Measurements from ENCODE around the gene CHKA.

The CHKA gene

GRCh38 chr11:68122936-68123539 is 1.9 kb upstream of the CHKA start:
- Histone ChIP-seq H3K9me3 (replicated peaks; ENCODE audit: low read length) (no peaks in the 10 kb centered on the region), H3K36me3 (ENCODE audit: insufficient read depth, low read length) (no peaks in the 10 kb centered on the region), H3K9ac (ENCODE audit: low read depth, low read length) (no peak overlapping the region), H3K4me1 (ENCODE audit: control insufficient read depth, insufficient read depth, low read length) (peaks cover 10% of the 10 kb centered on the region), H3K4me3 (ENCODE audit: low read length) (no peak overlapping the region), H3K4me2 (ENCODE audit: low read length) (no peak overlapping the region), H3K27me3 (ENCODE audit: control insufficient read depth, insufficient read depth, low read length) (peaks cover 4% of the 10 kb centered on the region)

DNA sequence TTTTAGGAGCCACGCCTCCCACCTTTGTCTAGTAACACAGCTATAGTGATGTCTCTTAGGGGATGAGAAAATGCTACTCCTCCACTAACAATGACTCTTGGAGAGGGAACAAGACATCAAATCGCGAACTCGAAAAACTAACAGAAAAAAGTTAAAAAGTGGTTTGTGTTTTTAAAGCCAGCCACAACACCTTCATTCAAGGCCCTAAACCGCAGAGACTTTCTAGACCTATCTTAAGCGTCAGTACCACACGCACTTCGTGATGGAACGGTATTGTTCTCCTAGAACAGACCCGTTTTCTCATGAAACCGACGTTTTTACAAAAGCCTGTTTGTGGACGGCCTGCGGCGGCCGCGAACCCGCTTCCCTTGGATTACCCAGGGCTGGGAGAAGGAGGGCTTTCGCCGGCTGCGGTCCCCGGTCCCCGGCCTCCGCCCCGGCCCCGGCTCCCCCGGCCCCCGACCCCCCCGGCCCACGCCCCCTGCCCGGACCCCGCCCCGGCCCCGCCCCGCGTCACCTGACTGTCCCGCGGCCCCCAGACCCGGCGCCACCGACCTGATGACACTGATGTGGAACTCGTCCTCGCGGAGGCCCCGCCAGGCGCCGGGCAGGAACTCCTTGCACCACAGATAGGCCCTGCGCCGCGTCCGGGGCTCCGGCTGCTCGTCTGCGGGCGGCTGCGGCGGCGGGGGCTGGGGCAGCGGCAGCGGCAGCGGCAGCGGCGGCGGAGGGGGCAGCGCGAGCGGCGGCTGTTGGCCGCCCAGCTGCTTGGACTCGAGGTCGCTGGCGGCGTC is 718 bp downstream of the CHKA start:
- H3K27me3 ChIP-seq (ENCODE audit: control insufficient read depth, insufficient read depth, low read length), result peaks cover 4% of the 10 kb centered on the region
- no peaks in the 10 kb centered on the region for H3K36me3 ChIP-seq (ENCODE audit: insufficient read depth, low read length)
- no peaks in the 10 kb centered on the region for H3K9me3 ChIP-seq (replicated peaks; ENCODE audit: low read length)
- peak overlapping the region; percentile 94 for H3K4me2 ChIP-seq (ENCODE audit: low read length)
- H3K9ac ChIP-seq (ENCODE audit: low read depth, low read length), result peak overlapping the region; percentile 93
- H3K4me1 ChIP-seq (ENCODE audit: control insufficient read depth, insufficient read depth, low read length), result peaks cover 10% of the 10 kb centered on the region
- H3K4me3 ChIP-seq (ENCODE audit: low read length), result peak overlapping the region; percentile 82

DNA sequence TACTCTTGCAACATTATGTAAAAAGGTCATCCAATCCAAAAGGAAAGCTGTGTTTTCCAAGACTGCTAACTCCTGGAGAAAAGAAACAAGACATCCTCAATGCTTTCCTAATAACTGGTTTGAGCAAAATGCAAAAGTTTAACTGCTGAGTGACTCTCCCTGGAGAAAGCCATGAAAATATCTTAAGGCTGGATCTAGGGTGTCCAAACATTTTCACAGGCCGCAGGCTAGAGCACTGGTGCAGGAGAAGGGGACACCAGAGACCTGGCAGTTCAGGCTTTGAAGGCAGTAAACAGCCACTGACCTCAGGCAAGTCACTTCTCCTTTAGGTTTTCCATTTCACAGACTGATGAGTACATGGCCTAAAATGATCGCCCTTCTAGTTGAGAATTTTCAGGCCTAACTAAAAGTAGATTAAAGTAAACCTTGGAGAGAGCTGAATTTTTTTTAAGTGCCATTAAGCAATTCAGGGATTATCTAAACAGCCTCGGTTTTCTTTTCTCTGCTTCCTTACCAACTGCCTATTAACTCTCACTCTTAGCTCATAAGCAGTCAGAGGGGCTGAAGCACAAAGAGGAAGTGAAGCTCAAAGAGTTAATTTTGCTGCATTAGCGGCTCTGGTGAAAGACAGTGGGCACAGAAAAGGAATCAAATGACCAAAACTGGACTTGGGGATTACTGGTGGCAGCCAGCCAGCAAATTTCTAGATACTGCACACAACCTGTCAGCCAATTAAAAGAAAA is 2.3 kb downstream of the CHKA start:
- Histone ChIP-seq H3K9ac (ENCODE audit: low read depth, low read length) (no peak overlapping the region), H3K4me1 (ENCODE audit: control insufficient read depth, insufficient read depth, low read length) (peaks cover 10% of the 10 kb centered on the region), H3K4me3 (ENCODE audit: low read length) (no peak overlapping the region), H3K27me3 (ENCODE audit: control insufficient read depth, insufficient read depth, low read length) (no peaks in the 10 kb centered on the region), H3K4me2 (ENCODE audit: low read length) (peak overlapping the region; percentile 28), H3K9me3 (replicated peaks; ENCODE audit: low read length) (no peaks in the 10 kb centered on the region), H3K36me3 (ENCODE audit: insufficient read depth, low read length) (no peaks in the 10 kb centered on the region)

GRCh38 chr11:68117853-68118470 is 3.2 kb downstream of the CHKA start:
- H3K27me3 ChIP-seq (ENCODE audit: control insufficient read depth, insufficient read depth, low read length), result no peaks in the 10 kb centered on the region
- H3K4me3 ChIP-seq (ENCODE audit: low read length), result no peak overlapping the region

DNA sequence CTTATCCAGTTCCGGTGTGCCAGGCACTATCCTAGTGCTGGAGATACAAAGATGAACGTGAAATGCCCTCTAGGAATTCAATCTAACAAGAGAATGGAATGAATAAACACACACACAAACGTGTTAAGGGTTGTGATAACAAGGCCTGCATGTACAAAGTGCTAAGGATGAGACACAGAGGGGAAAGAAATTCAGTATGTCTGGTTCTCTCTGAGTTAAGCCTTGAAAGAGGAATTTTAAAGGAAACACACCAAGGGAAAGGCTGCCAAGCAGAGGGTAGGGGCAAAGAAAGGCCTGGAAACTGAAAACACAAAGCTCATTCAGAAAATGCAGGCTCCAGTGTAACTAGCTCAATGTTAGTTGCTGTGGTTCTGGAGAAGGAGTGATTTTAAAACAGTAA is 4.2 kb downstream of the CHKA start:
- Histone ChIP-seq H3K4me1 (ENCODE audit: control insufficient read depth, insufficient read depth, low read length) (peaks cover 6% of the 10 kb centered on the region), H3K9ac (ENCODE audit: low read depth, low read length) (no peak overlapping the region), H3K27me3 (ENCODE audit: control insufficient read depth, insufficient read depth, low read length) (no peaks in the 10 kb centered on the region), H3K4me3 (ENCODE audit: low read length) (no peak overlapping the region), H3K9me3 (replicated peaks; ENCODE audit: low read length) (no peaks in the 10 kb centered on the region), H3K4me2 (ENCODE audit: low read length) (no peak overlapping the region), H3K36me3 (ENCODE audit: insufficient read depth, low read length) (no peaks in the 10 kb centered on the region)

More at GRCh38 chr11:68117853-68118470, 3.2 kb downstream of the CHKA start:
- no peak overlapping the region for H3K4me2 ChIP-seq (ENCODE audit: low read length)
- no peaks in the 10 kb centered on the region for H3K9me3 ChIP-seq (replicated peaks; ENCODE audit: low read length)
- no peak overlapping the region for H3K9ac ChIP-seq (ENCODE audit: low read depth, low read length)
- peaks cover 10% of the 10 kb centered on the region for H3K4me1 ChIP-seq (ENCODE audit: control insufficient read depth, insufficient read depth, low read length)
- H3K36me3 ChIP-seq (ENCODE audit: insufficient read depth, low read length), result no peaks in the 10 kb centered on the region

- H3K4me1 ChIP-seq (ENCODE audit: control insufficient read depth, insufficient read depth, low read length), result no peaks in the 10 kb centered on the region
- H3K27me3 ChIP-seq (ENCODE audit: control insufficient read depth, insufficient read depth, low read length), result no peaks in the 10 kb centered on the region
- no peaks in the 10 kb centered on the region for H3K36me3 ChIP-seq (ENCODE audit: insufficient read depth, low read length)
- no peak overlapping the region for H3K4me2 ChIP-seq (ENCODE audit: low read length)
- H3K4me3 ChIP-seq (ENCODE audit: low read length), result no peak overlapping the region
- no peak overlapping the region for H3K9ac ChIP-seq (ENCODE audit: low read depth, low read length)
- H3K9me3 ChIP-seq (replicated peaks; ENCODE audit: low read length), result no peaks in the 10 kb centered on the region
Measured at GRCh38 chr11:68116126-68116525, 5.1 kb downstream of the CHKA start.

DNA sequence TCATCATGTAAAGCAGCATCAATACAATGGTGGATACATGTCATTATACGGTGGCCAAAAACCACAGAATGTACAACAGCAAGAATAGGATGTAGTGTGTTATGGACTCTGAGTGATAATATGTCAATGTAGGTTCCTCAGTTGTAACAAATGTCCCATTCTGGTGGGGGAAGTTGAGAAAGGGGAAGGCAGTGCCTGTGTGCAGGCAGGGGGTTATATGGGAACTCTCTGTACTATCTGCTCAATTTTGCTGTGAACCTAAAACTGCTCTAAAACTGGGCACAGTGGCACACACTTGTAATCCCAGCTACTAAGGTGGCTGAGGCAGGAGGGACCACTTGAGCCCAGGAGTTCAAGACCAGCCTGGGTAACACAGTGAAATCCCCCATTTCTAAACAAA is 5.9 kb downstream of the CHKA start:
- Histone ChIP-seq H3K36me3 (ENCODE audit: insufficient read depth, low read length) (no peaks in the 10 kb centered on the region), H3K4me1 (ENCODE audit: control insufficient read depth, insufficient read depth, low read length) (no peaks in the 10 kb centered on the region), H3K4me3 (ENCODE audit: low read length) (no peak overlapping the region), H3K27me3 (ENCODE audit: control insufficient read depth, insufficient read depth, low read length) (no peaks in the 10 kb centered on the region), H3K9ac (ENCODE audit: low read depth, low read length) (no peak overlapping the region), H3K4me2 (ENCODE audit: low read length) (no peak overlapping the region), H3K9me3 (replicated peaks; ENCODE audit: low read length) (no peaks in the 10 kb centered on the region)

GRCh38 chr11:68113986-68114385 is 7.2 kb downstream of the CHKA start:
- H3K4me1 ChIP-seq (ENCODE audit: control insufficient read depth, insufficient read depth, low read length), result no peaks in the 10 kb centered on the region
- no peak overlapping the region for H3K9ac ChIP-seq (ENCODE audit: low read depth, low read length)
- H3K27me3 ChIP-seq (ENCODE audit: control insufficient read depth, insufficient read depth, low read length), result no peaks in the 10 kb centered on the region
- H3K9me3 ChIP-seq (replicated peaks; ENCODE audit: low read length), result no peaks in the 10 kb centered on the region
- H3K4me2 ChIP-seq (ENCODE audit: low read length), result no peak overlapping the region
- no peaks in the 10 kb centered on the region for H3K36me3 ChIP-seq (ENCODE audit: insufficient read depth, low read length)
- H3K4me3 ChIP-seq (ENCODE audit: low read length), result no peak overlapping the region

DNA sequence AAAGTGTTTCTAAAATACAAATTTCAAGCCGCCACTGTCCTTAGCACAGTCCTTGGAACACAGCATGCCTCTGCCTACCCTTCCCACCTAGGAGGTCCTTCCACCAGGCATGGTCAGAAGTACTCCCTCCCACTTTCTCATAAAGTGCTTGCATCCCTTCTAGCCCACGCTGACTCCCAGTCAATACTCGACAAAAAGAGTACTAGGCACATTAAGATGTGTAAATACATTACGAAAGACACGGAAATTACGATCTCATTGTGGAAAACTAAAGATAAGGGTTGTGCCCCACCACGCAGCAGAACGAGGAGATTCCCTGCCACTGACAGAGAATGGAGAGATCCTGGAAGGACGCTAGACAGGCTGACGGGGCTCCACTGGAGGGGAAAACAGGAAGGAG is 13.5 kb downstream of the CHKA start:
- H3K4me1 ChIP-seq (ENCODE audit: control insufficient read depth, insufficient read depth, low read length), result no peaks in the 10 kb centered on the region
- no peak overlapping the region for H3K4me3 ChIP-seq (ENCODE audit: low read length)
- H3K36me3 ChIP-seq (ENCODE audit: insufficient read depth, low read length), result no peaks in the 10 kb centered on the region
- no peaks in the 10 kb centered on the region for H3K27me3 ChIP-seq (ENCODE audit: control insufficient read depth, insufficient read depth, low read length)
- H3K9me3 ChIP-seq (replicated peaks; ENCODE audit: low read length), result no peaks in the 10 kb centered on the region
- no peak overlapping the region for H3K9ac ChIP-seq (ENCODE audit: low read depth, low read length)
- no peak overlapping the region for H3K4me2 ChIP-seq (ENCODE audit: low read length)

DNA sequence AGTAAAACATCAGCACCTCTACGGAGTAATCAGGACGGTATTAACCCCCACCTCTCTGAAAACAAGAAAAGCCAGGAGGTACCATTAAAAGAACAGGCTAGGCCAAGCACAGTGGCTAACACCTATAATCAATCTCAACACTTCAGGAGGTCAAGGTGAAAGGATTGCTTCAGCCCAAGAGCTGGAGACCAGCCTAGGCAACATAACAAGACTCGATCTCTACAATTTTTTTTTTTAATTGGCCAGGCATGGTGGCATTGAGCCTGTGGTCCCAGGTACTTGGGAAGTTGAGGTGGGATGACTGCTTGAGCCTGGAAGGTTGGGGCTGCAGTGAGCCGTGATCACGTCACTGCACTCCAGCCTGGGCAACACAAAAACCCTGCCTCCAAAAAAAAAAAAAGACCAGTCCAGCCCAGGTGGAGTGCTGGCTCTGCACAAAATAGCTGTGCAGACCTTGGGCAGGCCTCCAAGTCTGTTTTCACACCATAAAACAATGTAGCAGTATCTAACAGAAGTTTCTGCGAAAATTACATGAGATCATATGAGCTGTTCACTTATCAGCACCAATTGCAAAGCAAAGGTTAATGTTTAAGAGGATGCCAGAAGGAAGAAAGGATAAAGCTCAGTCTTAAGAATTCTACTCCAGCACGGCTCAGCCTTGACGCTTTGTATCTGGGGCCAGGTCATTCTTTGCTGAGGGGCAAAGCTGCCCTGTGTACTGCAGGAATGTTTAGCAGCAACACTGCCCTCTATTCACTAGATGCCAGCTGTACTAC is 14.8 kb downstream of the CHKA start:
- no peaks in the 10 kb centered on the region for H3K27me3 ChIP-seq (ENCODE audit: control insufficient read depth, insufficient read depth, low read length)
- no peak overlapping the region for H3K9ac ChIP-seq (ENCODE audit: low read depth, low read length)
- no peaks in the 10 kb centered on the region for H3K9me3 ChIP-seq (replicated peaks; ENCODE audit: low read length)
- no peak overlapping the region for H3K4me2 ChIP-seq (ENCODE audit: low read length)
- H3K36me3 ChIP-seq (ENCODE audit: insufficient read depth, low read length), result no peaks in the 10 kb centered on the region
- no peaks in the 10 kb centered on the region for H3K4me1 ChIP-seq (ENCODE audit: control insufficient read depth, insufficient read depth, low read length)
- H3K4me3 ChIP-seq (ENCODE audit: low read length), result no peak overlapping the region

Data from skeletal muscle satellite cell (primary cell).